Germinal center (tissue), 1 donor: ENCODE data around the gene SCUBE2.
A peak's percentile ranks its signal among the peaks of the same experiment; 100 is the strongest.
"Not testable (repeated sequence)": the region's sequence is repeated elsewhere in the genome, so short reads cannot be mapped to it uniquely, and the experiment has no call there.

Experiments
- DNase-seq: peaks from one replicate; pipeline ENCODE4 v3.0.0; 2012; ENCODE audit warnings: mixed read lengths, low spot score

Gene SCUBE2

DNA sequence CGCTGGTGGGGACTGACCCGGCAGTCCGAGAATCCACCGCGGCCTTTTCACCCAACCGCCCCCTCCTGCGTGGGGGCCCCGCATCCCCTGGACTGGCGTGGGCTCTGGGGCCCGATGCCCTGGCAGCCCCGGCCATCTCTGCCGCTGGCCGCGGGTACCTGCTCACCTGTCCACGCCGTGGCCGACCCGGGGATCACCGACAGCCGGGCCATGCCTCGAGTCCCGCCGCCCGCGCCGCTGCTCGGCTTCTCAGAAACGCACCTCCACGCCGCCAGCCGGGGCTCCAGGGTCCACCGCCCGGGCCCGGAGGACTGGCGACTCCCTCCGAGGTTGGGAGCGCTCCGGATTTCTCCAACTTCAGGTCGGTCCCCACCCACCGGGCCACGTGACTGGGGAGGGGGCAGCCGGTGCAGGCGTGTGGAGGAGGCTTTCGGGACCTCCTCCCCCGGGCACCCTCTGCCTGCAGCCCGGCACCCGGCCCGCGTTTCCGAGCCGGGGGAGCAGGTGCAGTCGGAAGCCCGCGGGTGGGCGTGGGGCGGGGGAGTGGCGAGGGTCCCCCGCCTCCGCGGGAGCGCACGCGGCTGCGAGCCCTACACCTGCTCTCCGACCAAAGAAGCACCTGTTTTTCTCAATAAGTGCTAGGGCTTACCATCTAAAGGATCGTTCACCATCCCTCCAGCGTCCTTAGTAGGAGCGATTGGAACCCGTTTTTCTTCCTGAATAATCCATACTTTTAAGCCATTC lies 87.0 kb downstream of the SCUBE2 start:
- DNase-seq, result no peak

- peak; percentile 74 for DNase-seq
These were observed 87.7 kb downstream of the SCUBE2 start, which contains the start of gene NRIP3 for GRCh38 chr11:9003573-9004182. Gene NRIP3 (minus strand): TSS chr11:9004001. CDS start chr11:9003935, 66 bp downstream.

DNA sequence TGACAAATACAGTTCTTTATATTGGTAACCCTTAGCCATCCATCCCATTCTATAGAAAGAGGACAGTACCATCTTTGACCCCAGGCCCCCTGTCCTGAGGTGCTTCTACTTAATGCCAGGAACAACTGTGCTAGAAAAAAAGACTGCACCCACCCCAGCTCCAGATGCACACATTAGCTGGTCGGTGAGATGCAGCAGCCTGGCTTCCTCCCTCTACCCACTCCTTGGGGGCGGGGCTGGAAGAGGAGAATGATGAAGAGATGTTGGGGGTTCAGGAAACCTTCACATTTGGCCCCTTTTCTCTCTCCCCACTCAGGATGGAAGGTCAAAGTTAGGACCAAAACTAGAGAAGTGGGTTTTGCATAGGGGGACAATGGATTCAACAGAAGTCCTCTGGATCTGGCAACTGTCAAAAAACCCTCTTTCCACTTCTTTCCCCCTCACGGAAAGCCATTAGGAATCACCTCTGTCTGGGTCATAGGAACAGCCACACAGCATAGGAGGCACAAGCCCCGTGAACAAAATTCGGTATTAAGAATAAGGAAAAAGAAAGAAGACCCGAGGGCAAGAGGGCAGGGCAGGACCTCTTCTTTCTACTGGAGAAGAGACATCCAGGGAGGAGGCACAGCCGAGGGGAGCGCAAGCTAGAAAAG lies 88.4 kb downstream of the SCUBE2 start:
- DNase-seq, result no peak

GRCh38 chr11:9001736-9002135 lies 89.7 kb downstream of the SCUBE2 start:
- DNase-seq, result no peak

DNA sequence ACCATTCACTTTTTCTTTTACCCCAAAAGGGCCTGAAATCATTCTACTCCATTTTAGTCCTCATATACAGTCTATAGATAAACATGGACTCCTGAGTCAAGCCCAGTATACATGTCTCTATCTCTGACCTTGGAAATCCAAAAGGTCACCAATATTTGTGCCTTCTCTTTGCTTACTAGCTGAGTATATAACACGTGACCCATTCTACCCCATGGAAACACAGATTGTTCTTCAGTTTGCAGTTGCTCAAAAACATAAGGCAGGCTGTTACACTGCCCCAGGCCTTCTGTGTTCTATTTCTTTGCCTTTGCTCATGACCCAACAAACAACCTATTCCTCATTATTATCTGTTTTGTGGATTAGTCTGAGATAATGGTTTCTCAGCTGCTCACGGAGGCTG lies 93.4 kb downstream of the SCUBE2 start:
- DNase-seq, result no peak

- no peak for DNase-seq
These were observed 93.9 kb downstream of the SCUBE2 start for GRCh38 chr11:8997451-8997850.

- no peak for DNase-seq
These were observed 101.9 kb downstream of the SCUBE2 start for GRCh38 chr11:8989453-8989852.

DNA sequence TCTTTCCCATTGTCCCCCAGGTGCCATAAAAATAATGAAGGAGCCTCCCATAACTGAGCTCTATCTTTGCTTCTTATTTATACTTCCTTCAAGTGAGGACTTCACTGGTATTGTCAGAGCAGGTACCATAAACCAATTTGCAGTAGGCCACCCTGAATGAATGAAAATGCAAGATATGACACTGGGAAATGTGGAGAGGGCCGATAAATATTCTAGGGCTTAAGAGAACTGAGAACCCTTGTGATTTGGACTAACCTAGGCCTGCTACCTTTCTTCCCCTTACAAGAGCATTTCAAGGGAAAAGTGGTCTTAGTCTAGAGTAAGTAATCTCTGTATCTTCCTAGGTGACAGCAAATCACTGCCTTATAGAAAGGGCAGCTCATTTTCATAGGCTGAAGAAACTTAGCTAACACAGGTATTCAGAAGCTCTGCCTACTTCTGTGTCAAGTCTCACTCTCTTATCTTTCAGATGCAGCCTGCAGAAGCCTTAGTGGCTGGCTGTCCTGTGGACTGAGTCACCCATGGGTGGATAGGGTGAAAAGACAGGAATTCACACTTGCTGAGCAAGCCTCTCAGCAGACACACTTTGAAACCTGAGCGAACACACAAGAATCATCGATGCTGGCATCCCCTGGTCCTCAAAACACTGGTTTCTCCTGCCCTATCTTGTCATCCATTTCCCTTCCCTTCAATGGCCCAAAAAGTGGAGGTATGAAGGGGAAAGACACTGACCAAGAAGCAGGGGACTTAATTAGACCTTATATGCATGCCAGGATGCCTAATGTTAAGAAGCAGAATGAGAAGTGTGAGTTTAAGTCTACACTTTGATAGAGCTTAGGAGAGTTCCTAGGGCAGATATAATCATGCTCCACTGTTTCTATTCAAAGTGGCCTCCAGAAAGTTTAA lies 102.8 kb downstream of the SCUBE2 start:
- DNase-seq, result no peak

DNA sequence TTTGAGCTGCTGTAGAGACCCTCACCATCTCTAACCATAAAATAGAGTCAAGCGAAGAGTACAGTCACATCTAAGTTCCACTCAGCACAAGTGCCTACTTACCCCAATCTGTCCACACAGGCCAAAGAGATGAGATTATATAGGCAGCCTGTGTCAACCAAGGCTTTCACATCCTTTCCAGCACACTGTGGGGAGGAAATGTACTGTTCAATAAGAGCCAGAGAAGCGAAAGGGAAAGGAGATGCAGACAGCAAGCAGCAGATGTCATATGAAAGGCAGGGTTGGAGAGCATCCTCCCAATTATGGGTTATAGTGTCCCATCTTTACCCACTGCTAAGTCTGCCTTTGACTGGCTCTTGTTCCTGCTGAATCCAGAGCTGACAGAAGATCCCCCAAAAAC lies 104.0 kb downstream of the SCUBE2 start:
- DNase-seq, result no peak

GRCh38 chr11:8986772-8987171 lies 104.6 kb downstream of the SCUBE2 start:
- not testable (repeated sequence) for DNase-seq

GRCh38 chr11:8985462-8985861 lies 105.9 kb downstream of the SCUBE2 start:
- no peak for DNase-seq

- DNase-seq, result no peak
These were observed 107.8 kb downstream of the SCUBE2 start for GRCh38 chr11:8983552-8983951.

DNA sequence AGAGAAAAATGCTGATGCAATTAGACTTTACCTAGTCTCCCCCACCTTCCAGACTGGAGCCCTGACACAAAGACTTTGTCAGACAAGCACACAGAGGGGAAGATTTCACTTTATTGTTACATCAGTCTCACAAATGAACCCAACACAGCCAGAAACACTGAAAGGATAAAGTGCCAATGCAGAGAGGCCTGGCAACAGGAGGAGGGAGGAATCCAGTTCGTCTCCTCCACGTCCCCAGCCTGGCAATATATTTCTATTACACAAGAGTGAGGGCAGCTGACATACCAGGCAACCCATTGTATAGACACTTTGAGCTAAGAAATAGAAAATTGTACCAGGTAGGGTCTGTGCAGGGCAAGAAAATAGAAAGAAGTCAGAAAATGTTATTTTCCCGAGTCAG lies 110.9 kb downstream of the SCUBE2 start:
- no peak for DNase-seq

DNA sequence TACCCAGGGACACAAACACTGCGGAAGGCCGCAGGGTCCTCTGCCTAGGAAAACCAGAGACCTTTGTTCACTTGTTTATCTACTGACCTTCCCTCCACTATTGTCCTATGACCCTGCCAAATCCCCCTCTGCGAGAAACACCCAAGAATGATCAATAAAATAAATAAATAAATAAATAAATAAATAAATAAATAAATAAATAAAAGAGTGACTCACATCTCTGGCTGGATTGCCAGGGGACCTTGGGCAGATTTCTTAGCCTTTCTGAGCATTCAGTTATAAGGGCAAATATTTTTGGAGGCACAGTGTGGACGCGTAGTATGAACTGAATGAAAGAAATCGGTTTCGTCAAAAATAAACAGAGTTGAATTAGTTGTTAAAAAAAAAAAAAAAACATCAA lies 112.0 kb downstream of the SCUBE2 start:
- DNase-seq, result not testable (repeated sequence)

GRCh38 chr11:8973121-8973520 lies 118.3 kb downstream of the SCUBE2 start:
- no peak for DNase-seq

- DNase-seq, result no peak
These were observed 119.5 kb downstream of the SCUBE2 start for GRCh38 chr11:8971924-8972316.

GRCh38 chr11:8971196-8971923 lies 120.0 kb downstream of the SCUBE2 start:
- no peak for DNase-seq
